Nucleus accumbens (tissue), 56 donors: ENCODE measurements around the gene ABCD3.
"Not testable (repeated sequence)": the region's sequence is repeated elsewhere in the genome, so short reads cannot be mapped to it uniquely, and the experiment has no call there.

Experiments used
- DNase-seq, 56 donors: peaks; one replicate each; lab custom pipeline; 2025; lab: John Stamatoyannopoulos, UW

ABCD3 gene

GRCh38 chr1:94417978-94418663 is at the start of gene ABCD3:
Gene ABCD3 (plus strand): TSS chr1:94418389. CDS start chr1:94418479, 90 bp downstream.
- peak; percentile 51 to 97 (median 93) for DNase-seq

GRCh38 chr1:94372771-94373170 is 45.4 kb upstream of the ABCD3 start:
- not testable (repeated sequence) for DNase-seq

GRCh38 chr1:94373311-94373710 is 44.9 kb upstream of the ABCD3 start:
- not testable (repeated sequence) for DNase-seq

GRCh38 chr1:94375666-94376065 is 42.5 kb upstream of the ABCD3 start:
- not testable (repeated sequence) for DNase-seq

- not testable (repeated sequence) for DNase-seq
These were observed 39.7 kb upstream of the ABCD3 start for GRCh38 chr1:94378493-94378892.

GRCh38 chr1:94379615-94380014 is 38.6 kb upstream of the ABCD3 start:
- no peak for DNase-seq

- no peak for DNase-seq
These were observed 36.0 kb upstream of the ABCD3 start for GRCh38 chr1:94382201-94382600.

- no peak for DNase-seq
These were observed 34.2 kb upstream of the ABCD3 start for GRCh38 chr1:94383966-94384408.

GRCh38 chr1:94384485-94385265 is 33.5 kb upstream of the ABCD3 start:
- no peak for DNase-seq

GRCh38 chr1:94385308-94385929 is 32.8 kb upstream of the ABCD3 start:
- DNase-seq: no peak

- no peak for DNase-seq
These were observed 28.9 kb upstream of the ABCD3 start for GRCh38 chr1:94389298-94389697.

GRCh38 chr1:94394247-94394646 is 23.9 kb upstream of the ABCD3 start:
- DNase-seq: no peak

GRCh38 chr1:94395231-94395630 is 23.0 kb upstream of the ABCD3 start:
- no peak for DNase-seq

- no peak for DNase-seq
These were observed 22.4 kb upstream of the ABCD3 start for GRCh38 chr1:94395748-94396309.

GRCh38 chr1:94396356-94397010 is 21.7 kb upstream of the ABCD3 start:
- peak in 18 of 56 donors; percentile 0 to 29 (median 2) for DNase-seq

- no peak for DNase-seq
These were observed 19.8 kb upstream of the ABCD3 start for GRCh38 chr1:94398356-94398755.

GRCh38 chr1:94399453-94399852 is 18.7 kb upstream of the ABCD3 start:
- DNase-seq: no peak

GRCh38 chr1:94401206-94401605 is 17.0 kb upstream of the ABCD3 start:
- no peak for DNase-seq

- DNase-seq: no peak
These were observed 11.7 kb upstream of the ABCD3 start for GRCh38 chr1:94406446-94406845.

- DNase-seq: no peak
These were observed 9.9 kb upstream of the ABCD3 start for GRCh38 chr1:94408104-94408830.
